EL (cell line): Measurements from ENCODE around the gene HSD17B11.
"Not testable (repeated sequence)": the region's sequence is repeated elsewhere in the genome, so short reads cannot be mapped to it uniquely, and the experiment has no call there.

Experiments
- DNase-seq: peaks from one replicate; pipeline ENCODE4 v3.0.0-alpha.2; 2016

Gene HSD17B11

GRCh38 chr4:87390891-87391575, at the start of gene HSD17B11:
TSS of gene HSD17B11 (minus strand) at chr4:87391188. CDS start at chr4:87391070, 118 bp downstream.
- DNase-seq: peak; percentile 94

GRCh38 chr4:87433342-87433741, 42.4 kb upstream of the HSD17B11 start:
- no peak for DNase-seq

GRCh38 chr4:87430038-87430437, 39.0 kb upstream of the HSD17B11 start:
- no peak for DNase-seq

GRCh38 chr4:87428979-87429378, 38.0 kb upstream of the HSD17B11 start:
- DNase-seq: no peak

DNA sequence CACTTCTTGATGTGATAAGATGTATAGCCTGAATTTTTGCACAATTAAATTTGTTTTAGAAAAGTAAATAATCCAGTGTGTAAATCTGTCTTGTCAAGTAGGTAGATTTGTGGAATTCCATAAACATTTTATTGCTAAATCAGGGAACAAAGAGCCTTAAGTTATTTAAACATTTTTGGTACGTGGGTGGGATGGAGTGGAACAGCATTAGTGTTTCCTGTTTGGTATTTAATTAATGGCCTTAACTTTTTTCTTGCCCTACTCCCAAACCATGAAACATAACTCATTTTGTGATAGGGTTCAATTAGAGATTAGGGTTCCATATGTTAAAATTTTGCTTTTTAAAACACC, 36.5 kb upstream of the HSD17B11 start:
- no peak for DNase-seq

GRCh38 chr4:87426865-87427517, 36.0 kb upstream of the HSD17B11 start:
- DNase-seq: no peak

- peak; percentile 14 for DNase-seq
Measured at GRCh38 chr4:87425711-87426110, 34.7 kb upstream of the HSD17B11 start.

DNA sequence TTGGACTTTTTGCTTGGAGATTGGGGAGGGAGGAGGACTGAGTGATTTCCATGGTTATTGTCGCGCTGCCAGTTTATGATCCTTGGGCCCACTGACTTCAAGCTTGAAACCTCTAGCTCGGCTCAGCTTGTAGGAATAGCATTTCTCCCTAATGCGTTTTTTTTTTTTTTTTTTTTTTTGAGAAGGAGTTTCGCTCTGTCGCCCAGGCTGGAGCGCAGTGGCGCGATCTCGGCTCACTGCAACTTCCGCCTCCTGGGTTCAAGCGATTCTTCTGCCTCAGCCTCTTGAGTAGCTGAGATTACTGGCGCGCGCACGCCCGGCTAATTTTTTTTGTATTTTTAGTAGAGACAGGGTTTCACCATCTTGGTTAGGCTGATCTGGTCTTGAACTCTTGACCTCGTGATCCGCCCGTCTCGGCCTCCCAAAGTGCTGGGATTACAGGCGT, 33.1 kb upstream of the HSD17B11 start:
- peak; percentile 7 for DNase-seq

- peak; percentile 18 for DNase-seq
Measured at GRCh38 chr4:87423317-87424098, 32.5 kb upstream of the HSD17B11 start.

DNA sequence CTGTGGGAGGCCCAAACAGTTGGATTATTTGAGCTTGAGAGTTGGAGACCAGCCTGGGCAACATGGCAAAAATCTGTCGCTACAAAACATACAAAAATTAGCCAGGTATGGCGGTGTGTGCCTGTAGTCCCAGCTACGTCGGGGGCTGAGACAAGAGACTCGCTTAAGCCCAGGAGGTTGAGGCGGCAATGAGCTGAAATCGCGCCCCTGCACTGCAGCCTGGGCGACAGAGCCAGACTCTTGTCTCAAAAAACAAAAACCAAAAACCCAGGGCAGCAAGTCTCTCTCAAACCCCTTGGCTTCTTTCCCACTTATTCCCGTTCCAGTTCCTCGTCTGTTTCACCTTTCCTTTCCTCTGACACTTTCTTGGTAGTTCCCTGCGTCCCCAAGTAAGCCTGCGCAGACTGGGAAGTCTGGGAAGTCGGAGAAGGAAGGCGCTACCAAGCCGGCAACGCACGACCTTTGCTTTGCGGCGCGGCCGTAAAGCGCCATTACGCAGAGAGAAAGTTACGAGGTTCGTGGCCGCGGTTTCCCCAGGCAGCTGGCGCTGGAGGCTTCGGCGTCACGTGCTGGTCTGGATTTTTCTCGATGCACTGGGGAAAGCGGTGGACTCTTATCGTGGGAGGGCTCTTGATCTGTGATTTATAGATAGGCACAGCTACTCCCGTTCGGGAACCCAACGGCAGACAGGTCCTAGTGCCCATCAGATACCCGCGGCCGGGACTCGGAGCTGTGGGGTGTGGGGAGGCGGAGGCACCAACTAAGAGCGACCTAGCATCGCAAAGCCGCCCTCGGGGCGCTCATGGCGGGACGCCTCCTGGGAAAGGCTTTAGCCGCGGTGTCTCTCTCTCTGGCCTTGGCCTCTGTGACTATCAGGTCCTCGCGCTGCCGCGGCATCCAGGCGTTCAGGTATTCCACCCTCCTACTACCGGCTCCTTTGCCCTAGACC, 31.4 kb upstream of the HSD17B11 start, which contains the start of gene NUDT9:
Gene NUDT9 (plus strand): TSS at position 470 of the 949 bp plus-strand sequence. CDS start 333 bp downstream, at position 803.
- DNase-seq: peak; percentile 96

DNA sequence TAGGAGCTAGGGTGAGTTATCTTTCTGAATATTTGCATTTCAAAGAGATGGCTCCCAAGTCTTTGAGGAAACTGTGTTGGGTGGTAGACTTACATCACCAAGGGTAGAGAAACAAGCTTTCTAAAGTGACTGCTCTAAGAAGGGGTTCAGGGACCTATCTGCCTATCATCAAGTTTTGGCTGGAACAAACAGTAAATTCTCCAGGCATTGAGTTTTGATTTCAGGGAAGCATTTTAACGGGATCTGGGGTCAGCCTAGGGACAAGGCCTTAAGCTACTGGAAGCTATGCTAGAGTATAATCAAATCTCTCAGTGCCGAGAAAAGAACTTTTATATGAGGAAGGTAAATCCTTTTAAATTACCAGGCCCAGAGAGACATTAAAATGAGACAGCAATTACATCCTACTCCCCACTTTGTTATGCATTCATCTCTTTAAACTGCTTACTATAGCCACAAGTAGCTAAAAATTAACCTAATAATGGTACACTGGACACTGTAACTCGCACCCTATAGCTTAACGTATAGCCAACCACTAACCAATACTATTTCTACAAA, 29.4 kb upstream of the HSD17B11 start:
- DNase-seq: no peak

DNA sequence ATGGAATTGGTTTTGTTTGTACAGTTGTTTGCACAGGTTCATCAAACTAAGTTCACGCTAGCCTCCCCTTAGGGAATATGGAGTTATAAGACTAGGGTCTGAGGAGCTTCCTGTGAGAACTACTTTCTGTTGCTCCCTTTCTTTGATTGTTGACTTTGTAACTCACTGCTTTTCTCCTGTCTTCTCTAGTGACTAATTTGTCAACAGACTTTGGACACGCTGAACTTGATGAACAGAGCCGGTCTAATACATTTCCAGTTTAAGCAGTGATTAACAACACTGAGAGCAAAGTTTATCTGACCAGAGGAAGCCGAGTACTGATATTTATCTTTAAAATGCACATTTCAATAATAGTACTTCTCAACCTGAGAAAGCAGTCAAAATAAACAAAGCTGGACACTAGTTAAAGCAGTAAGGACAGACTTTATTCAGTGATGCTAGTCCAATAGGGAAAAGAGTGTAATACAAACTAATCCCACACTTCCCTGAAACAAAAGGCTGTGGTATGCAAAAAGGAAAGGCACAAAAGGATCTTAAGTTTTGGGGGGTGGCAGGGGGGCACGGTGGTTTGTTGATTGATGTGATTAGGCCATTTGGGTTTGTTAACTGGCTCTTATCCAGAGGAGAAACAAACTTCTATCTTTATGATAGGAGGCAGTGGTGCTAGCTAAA, 28.7 kb upstream of the HSD17B11 start:
- no peak for DNase-seq

DNA sequence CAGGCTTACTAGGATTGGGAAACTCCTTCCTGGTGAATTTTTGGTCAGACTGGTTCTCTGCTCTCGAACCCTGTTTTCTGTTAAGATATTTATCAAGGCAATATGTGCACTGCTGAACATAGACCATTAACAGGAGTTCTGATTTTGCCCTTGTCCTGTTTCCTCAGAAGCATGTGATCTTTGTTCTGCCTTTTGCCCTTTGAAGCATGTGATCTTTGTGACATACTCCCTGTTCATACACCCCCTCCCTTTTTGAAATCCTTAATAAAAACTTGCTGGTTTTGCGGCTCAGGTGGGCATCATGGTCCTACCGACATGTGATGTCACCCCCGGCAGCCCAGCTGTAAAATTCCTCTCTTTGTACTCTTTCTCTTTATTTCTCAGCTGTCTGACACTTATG, 27.4 kb upstream of the HSD17B11 start:
- not testable (repeated sequence) for DNase-seq

DNA sequence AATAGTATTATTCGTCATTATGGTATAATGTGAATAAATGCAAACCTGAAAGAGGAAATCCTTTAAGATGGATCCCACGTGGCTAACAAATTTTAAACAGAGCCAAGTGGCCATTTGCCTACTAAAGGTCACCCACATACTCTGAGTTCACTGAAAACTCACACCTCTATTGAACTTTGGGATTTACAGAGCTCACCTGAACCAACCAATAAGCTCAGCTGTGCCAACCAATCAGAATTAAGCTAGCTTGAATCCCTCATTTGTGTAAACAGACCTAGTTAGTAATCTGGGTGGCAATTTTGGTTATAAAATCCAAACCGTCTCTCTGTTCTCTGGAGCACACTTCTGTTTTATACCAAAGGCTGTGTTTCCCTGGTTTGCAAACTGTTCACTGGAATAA, 26.0 kb upstream of the HSD17B11 start:
- no peak for DNase-seq

DNA sequence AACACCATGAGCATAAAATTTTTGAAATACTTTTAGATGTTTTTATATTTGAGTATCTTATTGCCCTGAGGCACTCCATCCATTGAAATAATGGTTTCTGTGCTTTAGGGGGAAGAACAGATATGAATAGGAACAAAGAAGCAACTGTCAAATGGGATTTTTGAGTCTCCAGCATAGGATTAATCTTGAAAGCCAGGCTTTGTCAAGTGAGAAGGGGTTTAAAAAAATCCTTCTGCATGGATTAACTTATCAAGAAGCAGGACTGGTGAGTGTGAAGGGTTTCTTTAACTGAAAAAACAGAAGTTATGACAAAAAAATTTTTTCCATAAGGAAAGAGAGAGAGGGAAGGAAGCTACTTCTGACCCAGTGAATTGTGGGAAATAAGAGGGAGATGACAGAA, 23.8 kb upstream of the HSD17B11 start:
- no peak for DNase-seq

DNA sequence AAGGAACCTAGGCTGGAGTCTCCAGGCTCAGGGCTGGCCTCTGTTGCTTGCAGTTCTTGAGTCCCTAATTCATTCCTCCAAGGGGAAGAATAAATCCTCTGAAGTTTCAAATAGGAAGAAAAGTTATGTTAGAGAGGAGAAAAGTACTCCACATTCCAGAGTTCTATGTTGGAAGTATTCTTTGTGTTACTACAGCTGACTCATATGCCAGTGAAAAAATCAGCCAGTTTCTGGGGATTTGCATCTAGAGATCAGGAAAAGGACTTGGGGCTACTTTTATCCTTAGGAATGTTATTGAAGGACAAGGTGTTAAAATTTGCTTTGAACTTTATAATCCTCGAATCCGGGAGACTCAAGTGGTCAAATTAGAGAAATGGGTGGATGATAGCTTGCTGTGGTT, 19.7 kb upstream of the HSD17B11 start:
- peak; percentile 8 for DNase-seq

- no peak for DNase-seq
Measured at GRCh38 chr4:87410157-87410556, 19.2 kb upstream of the HSD17B11 start.

GRCh38 chr4:87409420-87409939, 18.5 kb upstream of the HSD17B11 start:
- no peak for DNase-seq

- not testable (repeated sequence) for DNase-seq
Measured at GRCh38 chr4:87406902-87407301, 15.9 kb upstream of the HSD17B11 start.

GRCh38 chr4:87406462-87406861, 15.5 kb upstream of the HSD17B11 start:
- no peak for DNase-seq

GRCh38 chr4:87405211-87405820, 14.3 kb upstream of the HSD17B11 start:
- DNase-seq: no peak
